WI38 (cell line): Measurements from ENCODE around the gene ETDB.
"Not testable (repeated sequence)": the region's sequence is repeated elsewhere in the genome, so short reads cannot be mapped to it uniquely, and the experiment has no call there.

Source experiments
- H3K4me3 ChIP-seq: 2 replicates; pipeline ENCODE4 v1.5.1; 2011; ENCODE audit warnings: low read depth, mild to moderate bottlenecking, control low read depth, low read length
- TF ChIP-seq, protein P1 (sequence below): IDR thresholded peaks from 2 replicates; pipeline ENCODE4 v1.5.1; 2012; ENCODE audit warnings: low read depth, mild to moderate bottlenecking, control low read depth, low read length

Gene ETDB

DNA sequence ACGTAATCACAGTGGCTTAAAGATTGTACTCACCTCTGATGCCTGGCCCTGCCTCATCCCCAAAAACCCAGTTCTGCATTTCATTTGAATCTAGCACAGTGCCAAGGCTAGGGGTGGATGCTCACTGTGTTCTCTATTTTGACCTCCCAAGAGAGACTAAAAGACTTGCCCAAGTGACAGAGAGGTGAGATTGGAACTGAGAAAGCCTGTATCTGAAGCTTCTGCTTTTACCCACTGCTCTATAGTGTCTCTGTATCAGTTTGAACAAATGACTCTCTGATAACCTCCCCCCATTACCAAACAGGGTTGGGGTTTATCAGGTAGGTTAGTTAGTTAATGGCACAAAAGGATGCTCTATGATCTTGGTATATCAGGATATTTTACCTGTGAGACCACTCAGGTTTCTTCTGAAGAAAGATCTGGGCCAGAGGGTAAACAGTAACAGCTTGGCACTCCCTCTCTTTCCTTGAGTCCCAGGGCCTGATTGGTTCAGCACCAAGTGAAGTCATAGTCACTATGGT, at the start of gene ETDB:
Gene ETDB, minus strand, starts transcription at position 471 of the 521 bp plus-strand sequence. CDS start 1,265 bp downstream, outside the sequence.
- H3K4me3 ChIP-seq = not testable (repeated sequence)

DNA sequence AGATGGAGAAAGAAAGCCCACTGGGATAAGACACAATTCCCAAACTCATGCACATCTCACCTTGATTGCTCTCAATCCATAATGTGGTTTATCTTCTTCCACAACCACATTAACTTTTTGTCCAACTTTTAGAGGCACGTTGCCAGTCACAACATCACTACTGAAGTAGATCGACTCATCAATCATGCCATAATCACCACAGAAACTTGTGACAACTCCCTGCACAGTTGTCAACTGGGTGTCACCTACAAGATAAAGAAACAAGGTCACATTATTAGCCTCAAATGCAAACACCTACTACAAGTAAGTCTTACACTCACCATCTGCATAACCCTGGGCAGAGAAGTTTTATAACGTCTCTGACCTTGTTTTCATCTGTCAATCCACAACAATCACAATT, 49.2 kb upstream of the ETDB start:
- not testable (repeated sequence) for H3K4me3 ChIP-seq

DNA sequence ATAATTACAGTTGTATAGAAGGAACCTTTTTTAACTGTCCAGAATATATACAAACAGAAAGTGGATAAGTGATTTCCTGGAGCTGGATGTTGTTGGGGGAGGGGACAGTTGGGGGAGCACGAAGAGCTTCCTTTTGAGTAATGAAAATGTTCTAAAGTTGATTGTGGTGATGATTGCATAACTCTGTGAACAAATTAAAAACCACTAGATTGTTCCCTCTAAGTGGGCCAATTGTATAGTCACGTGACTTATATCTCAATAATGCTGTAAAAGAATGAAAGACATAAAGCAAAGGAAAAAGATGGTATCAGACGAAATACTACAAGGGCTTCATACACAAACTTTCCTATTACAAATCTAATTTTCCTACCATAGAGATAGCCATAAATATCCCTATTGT, 48.2 kb upstream of the ETDB start:
- no peak overlapping the region for H3K4me3 ChIP-seq
- TF ChIP-seq, protein P1, sequence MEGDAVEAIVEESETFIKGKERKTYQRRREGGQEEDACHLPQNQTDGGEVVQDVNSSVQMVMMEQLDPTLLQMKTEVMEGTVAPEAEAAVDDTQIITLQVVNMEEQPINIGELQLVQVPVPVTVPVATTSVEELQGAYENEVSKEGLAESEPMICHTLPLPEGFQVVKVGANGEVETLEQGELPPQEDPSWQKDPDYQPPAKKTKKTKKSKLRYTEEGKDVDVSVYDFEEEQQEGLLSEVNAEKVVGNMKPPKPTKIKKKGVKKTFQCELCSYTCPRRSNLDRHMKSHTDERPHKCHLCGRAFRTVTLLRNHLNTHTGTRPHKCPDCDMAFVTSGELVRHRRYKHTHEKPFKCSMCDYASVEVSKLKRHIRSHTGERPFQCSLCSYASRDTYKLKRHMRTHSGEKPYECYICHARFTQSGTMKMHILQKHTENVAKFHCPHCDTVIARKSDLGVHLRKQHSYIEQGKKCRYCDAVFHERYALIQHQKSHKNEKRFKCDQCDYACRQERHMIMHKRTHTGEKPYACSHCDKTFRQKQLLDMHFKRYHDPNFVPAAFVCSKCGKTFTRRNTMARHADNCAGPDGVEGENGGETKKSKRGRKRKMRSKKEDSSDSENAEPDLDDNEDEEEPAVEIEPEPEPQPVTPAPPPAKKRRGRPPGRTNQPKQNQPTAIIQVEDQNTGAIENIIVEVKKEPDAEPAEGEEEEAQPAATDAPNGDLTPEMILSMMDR = no peak

DNA sequence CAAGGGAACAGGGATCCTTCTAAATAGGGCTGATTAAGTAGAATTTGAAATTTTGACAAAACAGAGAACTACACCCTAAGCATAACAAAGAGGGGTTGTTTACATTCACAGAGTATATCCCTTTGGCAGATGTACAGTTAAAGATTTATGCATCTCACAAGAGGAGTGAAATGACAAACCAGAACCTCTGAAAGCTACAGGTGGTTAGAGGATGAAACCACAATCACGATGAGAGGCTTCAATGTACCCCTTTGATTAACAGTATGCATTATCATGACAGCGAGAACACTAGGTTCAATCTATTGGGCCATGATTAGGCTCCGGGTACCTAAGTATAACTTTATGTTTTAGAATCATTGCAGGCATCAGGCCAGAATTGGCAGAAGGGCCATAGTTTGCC, 34.4 kb upstream of the ETDB start:
- H3K4me3 ChIP-seq = not testable (repeated sequence)

DNA sequence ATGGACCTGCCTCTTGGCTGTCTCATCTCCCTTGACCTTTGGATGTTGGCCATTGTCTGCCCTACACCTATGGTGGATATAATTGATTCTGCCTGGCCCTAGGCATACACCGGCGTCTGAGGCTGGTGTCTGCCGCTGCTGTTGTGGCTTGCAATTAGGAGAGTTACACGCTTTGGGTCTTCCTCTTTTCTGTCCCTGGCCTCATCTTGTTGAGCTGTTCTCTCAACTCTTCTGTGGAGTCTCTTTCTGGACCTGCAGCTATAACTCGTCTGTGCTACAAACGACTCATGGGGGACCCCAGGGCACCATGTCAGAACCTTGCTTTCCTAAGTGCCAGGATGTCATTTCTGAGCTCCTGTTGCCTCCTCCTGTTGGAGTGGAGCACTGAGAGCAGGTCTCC, 5.8 kb upstream of the ETDB start:
- H3K4me3 ChIP-seq = not testable (repeated sequence)

DNA sequence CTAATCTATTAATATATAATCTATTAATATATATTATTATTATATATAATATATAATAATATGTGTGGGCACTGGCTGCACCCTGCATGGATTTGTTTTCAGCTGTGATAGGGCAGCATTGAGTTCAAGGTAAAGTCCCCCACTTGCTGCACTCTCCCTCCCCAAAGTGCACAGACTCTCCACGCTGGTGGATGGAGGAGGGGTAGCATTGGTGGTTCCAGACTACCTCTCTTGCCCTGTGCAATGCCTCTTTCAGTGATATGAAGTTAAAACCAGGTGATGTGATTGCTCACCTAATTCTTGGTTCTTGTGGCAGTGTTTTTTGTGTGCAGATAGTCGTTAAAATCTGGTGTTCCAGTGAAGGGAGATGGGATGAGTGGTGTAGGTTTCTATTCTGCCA, 4.3 kb downstream of the ETDB start:
- not testable (repeated sequence) for H3K4me3 ChIP-seq

DNA sequence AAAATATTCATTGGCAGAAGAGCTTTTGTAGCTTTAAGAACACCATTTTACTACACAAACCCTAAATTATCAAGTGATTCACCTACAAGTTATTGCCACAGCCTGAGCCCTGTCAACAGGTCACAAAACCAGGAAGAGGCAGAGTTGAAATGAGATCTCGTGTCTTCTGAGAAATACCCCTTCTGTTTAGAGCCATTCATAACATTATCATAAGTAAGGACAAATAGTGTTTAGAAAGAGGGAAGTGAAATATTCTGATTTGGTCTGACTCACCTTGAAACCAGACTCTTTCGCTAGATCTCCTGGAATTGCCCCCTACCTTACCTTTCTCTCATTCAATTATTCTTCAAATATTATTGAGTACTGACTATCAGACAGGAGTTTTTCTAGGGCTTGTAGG, 5.9 kb downstream of the ETDB start:
- no peak overlapping the region for H3K4me3 ChIP-seq
- TF ChIP-seq, protein P1 = no peak

DNA sequence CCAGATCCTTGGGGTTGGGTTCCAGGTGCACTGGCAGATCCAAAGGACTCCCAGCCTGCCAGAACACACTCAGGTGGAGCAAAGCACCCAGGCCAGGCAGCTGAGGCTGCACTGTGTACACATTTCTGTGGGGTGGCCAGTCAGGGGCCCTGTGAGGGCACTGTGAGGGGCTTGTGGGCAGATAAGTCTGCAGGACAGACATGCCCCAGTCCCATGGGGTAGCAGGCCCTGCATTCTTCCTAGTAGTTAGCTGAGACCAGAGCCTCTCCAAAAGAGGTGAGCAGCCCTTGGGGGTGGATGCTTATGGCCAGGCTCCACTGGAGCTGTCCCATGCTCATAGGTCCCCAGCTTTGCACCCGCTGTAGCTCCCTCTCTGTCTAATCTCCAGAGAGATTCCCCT, 7.6 kb downstream of the ETDB start:
- no peak overlapping the region for H3K4me3 ChIP-seq
- TF ChIP-seq, protein P1 = no peak

DNA sequence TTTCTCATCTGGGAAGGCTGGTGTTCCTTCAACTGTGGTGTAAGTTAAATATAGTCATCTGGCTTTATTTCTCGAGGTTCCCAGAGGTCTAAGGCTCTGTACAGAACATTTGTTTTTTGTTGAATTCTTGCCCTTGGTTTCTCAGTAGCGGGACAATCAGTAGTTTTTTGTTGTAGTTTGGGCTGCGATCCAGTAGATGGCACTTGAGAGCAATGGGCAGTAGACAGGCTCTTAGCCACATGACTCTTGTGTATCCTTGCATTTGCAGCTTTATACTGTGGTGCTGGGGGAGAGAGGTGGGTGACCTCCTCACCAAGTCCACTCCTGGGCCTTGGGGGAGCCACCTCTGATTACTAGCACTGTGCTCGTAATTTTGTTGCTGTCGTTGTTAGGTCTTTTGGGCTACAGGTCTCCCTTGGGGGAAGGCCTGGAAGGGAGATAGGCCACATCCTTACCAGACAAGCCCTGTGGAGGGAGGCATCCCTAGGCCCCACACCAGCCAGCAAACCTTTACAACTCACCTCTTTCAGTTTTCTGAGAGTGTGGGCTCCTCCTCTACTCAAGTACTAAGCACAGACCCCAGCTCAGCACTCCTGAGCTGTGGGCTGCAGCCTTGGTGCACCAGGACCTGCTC, 8.1 kb downstream of the ETDB start:
- H3K4me3 ChIP-seq = no peak overlapping the region
- TF ChIP-seq, protein P1 = peak; percentile 69

DNA sequence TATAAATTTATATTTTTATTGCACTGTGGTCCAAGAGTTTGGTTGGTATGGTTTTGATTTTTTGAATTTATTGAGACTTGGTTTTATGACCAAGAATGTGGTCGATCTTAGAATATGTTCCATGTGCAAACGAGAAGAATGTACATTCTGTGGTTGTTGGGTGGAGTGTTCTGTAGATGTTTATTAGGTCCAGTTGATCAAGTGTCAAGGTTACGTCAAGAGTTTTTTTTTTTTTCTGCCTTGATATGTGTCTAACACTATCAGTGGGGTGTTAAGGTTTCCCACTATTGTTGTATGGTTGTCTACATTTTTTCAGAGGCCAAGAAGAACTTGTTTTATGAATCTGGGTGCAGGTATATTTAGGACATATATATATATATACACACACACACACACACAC, 10.8 kb downstream of the ETDB start:
- no peak overlapping the region for H3K4me3 ChIP-seq
- TF ChIP-seq, protein P1 = no peak
